GM19452 (cell line): ENCODE measurements around the gene GTF3C2.

Experiments used
- ATAC-seq: cut with Tn5 transposase; IDR thresholded peaks from one replicate; pipeline ENCODE4 v1.9.1; 2021; ENCODE audit not compliant: unreplicated experiment

The GTF3C2 gene, protein sequence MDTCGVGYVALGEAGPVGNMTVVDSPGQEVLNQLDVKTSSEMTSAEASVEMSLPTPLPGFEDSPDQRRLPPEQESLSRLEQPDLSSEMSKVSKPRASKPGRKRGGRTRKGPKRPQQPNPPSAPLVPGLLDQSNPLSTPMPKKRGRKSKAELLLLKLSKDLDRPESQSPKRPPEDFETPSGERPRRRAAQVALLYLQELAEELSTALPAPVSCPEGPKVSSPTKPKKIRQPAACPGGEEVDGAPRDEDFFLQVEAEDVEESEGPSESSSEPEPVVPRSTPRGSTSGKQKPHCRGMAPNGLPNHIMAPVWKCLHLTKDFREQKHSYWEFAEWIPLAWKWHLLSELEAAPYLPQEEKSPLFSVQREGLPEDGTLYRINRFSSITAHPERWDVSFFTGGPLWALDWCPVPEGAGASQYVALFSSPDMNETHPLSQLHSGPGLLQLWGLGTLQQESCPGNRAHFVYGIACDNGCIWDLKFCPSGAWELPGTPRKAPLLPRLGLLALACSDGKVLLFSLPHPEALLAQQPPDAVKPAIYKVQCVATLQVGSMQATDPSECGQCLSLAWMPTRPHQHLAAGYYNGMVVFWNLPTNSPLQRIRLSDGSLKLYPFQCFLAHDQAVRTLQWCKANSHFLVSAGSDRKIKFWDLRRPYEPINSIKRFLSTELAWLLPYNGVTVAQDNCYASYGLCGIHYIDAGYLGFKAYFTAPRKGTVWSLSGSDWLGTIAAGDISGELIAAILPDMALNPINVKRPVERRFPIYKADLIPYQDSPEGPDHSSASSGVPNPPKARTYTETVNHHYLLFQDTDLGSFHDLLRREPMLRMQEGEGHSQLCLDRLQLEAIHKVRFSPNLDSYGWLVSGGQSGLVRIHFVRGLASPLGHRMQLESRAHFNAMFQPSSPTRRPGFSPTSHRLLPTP

DNA sequence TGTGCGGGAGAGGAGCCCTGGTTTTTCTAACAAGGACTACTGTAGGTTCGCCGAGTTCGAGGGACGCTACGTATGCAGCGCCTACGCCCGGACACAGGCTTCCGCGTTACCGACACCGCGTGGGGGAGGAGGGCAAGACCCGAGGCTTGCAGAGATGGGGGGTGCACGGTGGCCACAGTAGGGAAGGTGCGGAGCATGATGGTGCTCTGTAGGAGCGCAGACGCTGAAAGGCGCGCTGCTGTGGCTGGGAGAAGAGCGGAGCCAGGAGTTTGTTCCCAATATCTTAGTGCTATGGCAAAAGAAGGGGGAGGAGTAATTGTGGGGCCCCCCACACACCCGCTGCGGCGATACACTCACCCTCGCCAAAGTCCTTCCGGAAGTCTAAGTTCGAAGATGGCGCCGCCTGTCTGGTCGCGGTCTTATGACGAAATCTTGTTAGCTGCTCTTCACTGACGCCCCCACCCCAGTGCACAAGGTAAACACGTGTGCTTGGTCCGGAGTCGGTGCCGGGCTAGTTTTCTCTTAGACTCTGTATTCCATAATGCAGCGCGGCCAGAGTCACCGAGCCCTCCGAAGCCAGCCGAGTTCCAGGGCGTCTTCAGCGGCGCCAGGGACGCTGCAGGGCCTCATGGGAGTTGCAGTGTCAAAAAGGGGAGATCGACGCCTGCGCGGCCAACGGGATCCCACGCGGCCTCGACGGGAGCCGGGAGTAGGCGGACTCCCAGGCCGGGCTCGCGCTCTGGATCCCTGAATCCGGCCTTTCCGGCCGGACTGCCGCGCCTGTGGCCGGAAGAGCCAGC lies at the start of gene GTF3C2:
GTF3C2 (minus strand) TSS at position 383 of the 800 bp plus-strand sequence. CDS start 13,210 bp downstream, outside the sequence.
- ATAC-seq = peak; percentile 82

DNA sequence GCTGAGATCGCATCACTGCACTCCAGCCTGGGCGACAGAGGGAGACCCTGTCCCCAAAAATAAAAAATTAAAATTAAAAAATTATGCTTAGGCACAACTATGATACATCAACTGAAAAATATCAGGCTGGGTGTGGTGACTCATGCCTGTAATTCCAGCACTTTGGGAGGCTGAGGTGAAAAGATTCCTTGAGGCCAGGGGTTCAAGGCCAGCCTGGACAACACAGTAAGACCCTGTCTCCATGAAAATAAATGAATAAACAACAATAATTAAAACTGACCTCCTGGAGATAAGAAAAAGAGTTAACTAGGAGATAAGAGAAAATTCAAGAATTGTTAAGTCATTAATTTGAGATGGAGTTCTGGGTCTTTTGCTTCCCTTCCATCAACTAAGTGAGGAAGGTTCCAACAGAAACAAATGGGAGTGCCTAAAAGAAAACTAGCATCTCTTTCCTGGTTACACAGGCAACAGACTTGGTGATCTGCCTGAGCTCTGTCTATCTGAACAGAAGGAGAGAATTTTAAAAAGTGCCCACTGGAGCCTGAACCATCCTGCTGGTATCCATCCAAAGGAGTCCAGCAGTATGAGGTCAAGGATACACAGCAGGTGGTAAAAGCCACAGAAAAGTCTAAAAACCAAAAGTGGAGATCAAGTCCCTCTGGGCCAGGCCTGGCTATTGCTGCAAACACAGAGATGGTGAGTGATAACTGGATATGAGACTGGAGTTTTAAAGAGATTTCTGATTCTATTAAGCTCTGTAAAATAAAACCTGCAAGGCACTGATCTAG lies 44.0 kb upstream of the GTF3C2 start:
- ATAC-seq = no peak

DNA sequence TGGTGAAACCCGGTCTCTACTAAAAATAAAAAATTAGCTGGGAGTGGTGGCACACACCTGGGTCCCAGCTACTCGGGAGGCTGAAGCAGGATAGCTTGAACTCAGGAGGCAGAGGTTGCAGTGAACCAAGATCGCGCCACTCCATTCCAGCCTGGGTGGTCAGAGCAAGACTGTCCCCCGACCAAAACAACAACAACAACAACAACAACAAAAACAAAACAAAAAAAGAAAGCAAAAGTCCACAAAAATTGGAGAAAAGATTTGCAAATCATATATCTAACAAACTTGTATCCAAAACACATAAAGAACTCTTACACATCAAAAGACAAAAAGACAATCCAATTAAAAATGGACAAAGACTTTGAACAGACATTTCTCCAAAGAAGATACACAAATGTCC lies 42.4 kb upstream of the GTF3C2 start:
- no peak for ATAC-seq

DNA sequence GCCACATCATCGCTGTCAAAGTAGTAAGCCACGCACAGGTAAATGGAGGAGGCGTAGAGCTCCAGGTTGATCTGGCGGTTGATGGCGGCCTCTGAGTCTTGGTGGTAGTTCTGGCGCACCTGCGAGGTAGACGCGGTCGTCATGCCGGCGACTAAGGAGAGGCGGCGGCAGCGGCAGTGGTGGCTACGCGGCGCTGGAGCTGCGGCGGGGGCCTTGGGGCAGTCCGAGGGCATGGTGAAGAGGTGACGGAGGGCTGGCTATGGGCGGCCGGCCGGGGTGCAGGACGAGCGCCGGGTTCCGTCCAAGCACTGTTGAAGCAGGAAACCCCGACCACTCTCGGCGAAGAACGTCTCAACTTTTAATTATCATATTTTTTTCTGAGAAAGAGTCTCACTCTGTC lies 36.7 kb upstream of the GTF3C2 start:
- ATAC-seq = no peak

DNA sequence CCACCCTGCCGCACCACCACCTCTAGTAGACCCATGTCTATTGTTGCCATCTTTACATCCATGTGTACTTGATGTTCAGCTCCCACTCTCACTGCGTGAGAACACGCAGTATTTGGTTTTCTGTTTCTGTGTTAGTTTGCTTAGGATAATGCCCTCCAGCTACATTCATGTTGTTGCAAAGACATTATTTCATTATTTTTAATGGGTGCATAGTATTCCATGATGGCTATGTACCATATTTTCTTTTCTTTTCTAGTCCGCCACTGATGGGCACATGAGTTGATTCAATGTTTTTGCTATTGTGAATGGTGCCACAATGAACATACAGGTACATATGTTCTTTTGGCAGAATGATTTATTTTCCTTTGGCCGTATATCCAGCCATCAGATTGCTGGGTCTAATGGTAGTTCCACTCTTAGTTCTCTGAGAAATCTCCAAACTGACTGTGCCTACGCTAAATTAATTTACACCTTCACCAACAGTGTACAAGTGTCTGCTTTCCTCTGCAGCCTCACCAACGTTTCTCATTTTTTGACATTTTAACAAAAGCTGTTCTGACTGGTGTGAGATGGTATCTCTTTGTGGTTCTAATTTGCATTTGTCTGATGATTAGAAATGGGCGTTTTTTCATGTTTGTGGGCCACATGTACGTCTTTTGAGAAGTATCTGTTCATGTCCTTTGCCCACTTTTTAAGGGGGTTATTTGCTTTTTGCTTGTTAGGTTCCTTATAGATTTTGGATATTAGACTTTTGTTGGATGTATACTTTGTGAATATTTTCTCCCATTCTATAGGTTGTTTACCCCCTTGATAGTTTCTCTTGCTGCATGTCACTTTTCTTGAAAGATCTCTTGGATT lies 34.5 kb upstream of the GTF3C2 start:
- no peak for ATAC-seq

DNA sequence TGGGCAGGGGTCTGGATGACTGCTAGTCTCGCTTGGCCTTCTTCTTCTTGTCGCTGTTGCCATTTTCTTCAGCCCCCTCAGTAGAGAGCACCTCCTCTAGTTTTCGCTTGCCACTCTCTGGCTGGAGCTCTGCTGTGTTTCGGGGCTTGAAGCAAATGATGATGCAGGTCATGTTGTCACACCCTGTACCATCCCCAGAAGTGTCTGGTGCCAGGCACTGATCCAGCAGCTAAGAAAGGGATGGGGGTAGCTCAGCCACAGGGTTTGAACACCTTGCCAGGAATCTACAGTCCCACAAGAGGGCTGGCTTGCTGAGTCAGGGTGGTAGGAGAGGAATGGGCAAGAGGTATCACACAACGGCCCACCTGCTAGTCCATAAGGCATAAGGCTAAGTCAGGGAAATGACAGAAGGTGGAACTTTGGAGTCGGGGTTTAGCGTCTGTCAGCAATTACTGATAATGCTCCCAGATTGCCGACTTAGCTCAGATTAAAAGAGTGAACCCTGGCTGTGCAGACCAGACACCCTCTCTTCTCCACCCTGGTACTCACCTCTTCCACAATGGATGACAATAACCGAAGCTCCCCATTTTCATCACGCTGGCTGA lies 25.1 kb upstream of the GTF3C2 start:
- ATAC-seq = no peak

DNA sequence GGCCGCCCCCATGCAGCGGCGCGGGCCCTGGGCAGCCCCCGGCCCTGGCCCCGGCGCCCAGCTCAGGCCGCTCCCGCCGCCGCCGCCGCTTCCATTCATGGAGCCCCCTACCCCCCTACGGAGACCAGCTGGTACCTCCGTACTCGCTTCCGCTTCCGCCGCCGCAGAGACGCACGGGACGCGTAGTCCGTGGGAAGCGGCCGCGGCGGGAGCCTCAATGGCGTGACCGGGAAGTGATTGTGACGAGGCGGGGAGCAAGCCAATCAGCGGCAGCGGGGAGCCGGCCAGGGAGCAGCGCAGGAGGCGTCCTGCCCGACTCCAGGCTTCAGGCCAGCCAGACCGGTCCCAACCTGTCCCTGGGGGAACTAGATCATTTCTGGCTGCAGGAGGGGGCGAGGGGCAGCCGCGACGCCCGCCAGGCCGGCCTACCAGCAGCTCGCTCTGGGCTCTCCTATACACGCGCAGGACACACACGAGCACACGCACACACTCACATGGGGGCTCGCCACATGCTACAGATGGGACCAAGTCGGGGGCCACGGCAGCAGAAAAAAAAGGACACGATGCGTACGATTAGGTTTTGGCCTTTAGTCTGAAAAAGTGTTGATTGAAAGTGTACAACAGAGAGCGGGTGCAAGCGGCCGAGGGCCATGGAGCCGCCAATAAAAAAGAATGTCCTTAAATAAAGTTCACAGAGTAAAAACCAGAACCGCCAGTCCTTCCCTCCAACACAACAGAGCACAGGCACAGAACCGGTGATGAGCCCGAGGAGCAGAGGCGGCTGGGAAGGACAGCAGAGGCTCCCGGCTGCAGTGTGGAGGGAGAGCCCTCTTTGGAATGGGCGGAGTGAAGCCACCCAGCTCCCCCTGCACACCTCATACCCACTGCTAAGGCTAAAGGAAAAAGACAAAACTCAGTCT lies 24.3 kb upstream of the GTF3C2 start, which contains the start of gene ZNF513:
ZNF513 (minus strand) TSS at position 109 of the 920 bp plus-strand sequence. CDS start 208 bp downstream, outside the sequence.
- ATAC-seq = peak; percentile 81

DNA sequence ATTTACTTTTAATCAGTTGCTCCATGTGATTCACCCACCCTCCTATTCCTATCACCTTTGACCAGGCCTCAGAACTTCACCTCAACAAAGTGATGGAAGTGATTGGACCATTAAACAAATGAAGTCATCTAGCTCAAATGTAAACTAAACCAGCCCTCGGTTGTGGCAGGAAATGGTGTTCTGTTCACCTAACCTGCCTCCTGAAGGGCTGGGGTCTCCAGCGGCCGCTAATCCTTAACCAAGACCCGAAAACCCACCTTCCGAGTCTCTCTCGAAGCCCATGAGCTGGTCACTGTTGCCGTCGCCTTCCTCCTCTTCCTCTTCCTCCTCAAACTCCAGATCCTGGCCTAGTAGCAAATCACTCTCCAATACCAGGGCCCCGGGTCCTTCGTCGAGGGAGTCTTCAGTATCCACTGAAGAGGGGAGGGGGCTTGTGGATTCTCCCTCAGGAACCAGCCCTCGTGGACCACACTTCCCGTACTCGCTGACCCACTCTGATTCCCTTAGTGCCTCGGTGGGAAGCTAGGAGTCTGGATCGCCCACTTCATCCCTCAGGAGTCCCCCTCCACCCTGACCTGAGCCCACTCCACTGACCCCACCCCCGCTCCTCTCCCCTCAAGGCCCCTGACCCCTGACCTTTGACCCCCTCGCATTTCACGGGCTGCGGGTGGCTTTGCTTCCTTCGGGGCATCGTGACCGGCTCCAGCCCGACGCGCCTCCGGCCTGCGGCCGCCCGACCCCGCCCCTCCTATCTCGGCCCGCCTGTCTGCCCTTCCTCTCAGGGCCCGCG lies 23.5 kb upstream of the GTF3C2 start:
- ATAC-seq = peak; percentile 38

DNA sequence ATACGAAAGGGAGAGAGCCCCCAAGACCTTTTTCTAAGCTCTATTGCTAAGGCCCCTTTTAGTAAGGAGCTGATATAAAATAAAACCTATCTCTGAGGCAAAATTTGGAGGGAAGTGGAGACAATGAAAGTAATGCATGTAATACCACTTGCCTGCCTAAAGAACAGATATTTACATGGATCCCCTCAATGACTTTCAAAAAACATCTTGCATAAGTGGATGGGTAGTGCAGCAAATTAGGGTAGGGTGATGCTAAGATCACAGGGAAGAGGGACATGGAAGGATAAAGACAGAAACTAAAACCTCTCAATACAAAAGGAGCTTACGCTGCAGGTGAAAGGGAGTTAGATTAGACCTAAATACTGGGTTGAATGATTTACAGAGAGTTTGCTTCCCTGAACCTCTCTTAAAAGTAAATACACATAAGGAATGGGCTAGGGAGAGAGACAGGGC lies 22.8 kb upstream of the GTF3C2 start:
- no peak for ATAC-seq

DNA sequence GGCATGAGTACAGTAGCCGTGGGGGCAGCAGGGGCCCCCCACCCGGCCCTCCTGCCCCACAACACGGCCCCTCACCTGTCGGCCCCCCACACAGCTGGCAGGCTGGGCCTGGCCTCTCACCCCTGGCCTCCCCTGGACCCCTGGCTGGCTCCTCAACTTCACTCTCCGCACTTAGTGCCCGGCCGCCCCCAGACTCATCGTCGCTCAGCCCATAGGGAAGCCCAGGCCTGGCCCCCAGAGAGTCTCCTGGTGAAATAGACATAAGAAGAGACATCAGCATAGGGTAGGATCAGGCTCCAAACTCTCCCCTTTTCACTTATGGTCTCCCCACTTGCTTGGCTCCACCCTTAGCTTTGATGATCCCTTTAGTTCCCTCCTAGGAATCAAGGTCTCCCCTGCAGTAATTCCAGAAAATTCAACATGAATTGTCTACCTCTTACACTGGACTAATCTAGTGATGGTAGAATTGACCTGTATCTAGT lies 22.3 kb upstream of the GTF3C2 start:
- ATAC-seq = no peak

DNA sequence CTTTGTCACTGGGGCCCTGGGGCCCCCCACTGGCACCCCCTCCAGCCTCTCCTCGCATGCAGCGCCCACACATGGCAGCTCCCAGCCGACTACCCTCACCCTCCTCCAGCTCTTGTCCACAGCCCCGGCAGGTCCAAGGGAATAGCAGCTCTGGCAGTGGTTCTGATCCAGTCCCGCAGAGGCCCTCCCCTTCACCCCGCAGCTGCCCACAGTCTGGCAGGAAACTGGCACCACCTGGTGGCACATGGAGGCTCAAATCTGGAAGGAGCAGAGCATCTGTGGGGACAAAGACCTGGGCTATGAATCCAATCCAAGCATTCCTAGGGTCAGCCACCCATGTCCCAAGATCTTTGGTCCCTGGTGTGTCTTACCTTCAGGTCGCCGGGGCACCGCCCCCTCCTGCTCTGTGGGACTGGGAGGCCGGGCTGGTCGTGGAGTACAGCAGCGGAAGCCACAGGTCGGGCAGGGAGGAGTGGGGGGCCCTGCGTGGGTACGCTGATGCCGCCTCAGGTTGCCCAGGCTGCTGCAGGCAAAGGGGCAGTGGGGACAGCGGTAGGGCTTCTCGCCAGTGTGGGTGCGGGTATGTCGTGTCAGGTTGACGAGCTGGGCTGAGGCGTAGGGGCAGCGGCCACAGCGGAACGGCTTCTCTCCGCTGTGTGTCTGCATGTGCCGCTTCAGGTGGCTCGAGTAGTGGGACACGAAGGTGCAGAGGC lies 21.7 kb upstream of the GTF3C2 start:
- ATAC-seq = no peak

DNA sequence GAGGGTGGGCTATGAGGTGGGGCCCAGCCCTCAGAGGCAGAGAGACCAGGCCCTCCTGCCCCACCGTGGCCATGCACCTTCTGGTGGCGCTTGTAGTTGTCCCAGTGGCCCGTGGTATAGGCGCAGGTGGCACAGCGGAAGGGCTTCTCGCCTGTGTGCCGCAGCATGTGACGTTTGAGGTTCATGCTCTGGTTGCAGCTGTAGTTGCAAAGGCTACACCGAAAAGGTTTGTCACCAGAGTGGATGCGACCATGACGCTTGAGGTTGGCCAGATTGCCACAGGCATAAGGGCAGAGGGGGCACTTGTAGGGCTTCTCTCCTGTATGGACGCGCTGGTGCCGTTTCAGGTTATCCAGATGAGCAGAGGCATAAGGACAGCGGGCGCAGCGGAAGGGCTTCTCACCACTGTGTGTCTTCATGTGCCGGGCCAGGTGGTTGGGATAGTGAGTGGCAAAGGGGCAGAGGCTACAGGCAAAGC lies 21.1 kb upstream of the GTF3C2 start:
- no peak for ATAC-seq

DNA sequence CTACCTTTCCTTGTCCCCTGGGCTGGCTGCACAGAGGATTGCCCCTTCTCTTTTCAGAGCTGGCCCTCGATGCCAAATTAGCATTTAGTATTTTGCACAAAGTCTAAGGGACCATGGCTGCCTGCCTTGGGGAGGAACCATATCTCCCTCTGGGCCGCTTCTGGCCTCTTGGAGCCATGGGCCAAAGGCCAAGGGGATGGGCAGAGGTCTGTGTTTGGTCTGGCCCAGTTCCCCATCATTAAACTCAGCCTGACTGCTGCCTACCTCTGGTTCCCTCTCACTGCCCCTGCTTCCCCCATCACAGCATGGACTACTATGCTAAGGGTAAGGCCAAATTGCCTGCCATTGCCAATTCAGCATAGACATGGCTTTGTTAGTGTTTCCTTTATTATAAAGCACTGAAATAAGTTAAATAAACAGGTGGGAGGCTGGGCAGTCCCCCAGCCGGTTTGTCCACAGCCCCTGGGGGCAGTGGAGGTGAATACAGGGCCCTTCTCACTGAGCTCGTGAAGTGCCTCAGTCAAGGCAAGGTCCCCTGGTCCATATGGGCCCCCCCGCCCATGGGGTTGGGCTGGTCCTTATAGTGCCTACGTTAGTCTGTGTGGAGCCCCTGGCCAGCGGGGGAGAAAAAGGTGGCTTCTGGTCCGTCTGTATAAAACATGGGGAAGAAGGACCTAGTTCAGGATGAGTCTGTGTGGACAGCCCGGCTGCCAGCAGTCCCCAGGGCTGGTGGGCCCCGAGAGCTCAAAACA lies 20.5 kb upstream of the GTF3C2 start:
- ATAC-seq = no peak

DNA sequence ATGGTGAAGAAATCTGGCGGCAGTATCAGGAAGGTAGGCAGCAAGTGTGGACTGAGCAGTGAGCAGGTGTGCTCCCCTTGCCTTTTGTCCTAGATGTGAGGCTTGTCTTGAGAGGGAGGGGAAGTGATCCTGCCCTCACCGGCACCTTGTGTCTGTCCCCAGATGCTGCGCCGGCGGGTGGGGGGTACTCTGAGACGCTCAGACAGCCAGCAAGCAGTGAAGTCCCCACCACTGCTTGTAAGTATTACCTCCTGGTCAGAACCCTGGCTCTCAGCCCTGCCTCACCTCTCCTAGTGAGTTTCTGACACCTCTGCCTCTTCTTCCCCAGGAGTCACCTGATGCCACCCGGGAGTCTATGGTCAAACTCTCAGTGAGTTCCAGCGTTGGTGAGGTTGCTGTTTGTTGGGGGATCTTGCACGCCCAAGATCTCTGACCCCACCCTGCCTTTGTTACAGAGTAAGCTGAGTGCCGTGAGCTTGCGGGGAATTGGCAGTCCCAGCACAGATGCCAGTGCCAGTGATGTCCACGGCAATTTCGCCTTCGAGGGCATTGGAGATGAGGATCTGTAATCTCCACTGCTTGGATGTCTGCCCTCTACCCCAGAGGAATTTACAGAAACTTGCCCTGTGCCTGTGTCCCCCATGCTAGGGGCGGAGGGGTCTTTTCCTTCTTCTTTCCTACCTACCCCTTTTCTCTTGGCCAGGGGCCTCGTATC lies 19.7 kb upstream of the GTF3C2 start:
- ATAC-seq = no peak
